ENCODE measurements around the gene RHBDL1.

Gene RHBDL1

GRCh38 chr16:674968-675883 lies at the start of gene RHBDL1:
Gene RHBDL1 (plus strand): TSS chr16:675671. CDS start chr16:675791, 120 bp downstream.
- no peak for FAIRE-seq

- FAIRE-seq, result no peak
These were observed 49.3 kb upstream of the RHBDL1 start for GRCh38 chr16:625977-626765.

- FAIRE-seq, result no peak
These were observed 48.6 kb upstream of the RHBDL1 start for GRCh38 chr16:626787-627453.

- FAIRE-seq, result no peak
These were observed 47.8 kb upstream of the RHBDL1 start for GRCh38 chr16:627454-628239.

GRCh38 chr16:628321-629061 lies 47.0 kb upstream of the RHBDL1 start:
- FAIRE-seq, result no peak

GRCh38 chr16:629185-629832 lies 46.2 kb upstream of the RHBDL1 start:
- FAIRE-seq, result no peak

- no peak for FAIRE-seq
These were observed 45.6 kb upstream of the RHBDL1 start for GRCh38 chr16:629833-630248.

- no peak for FAIRE-seq
These were observed 45.1 kb upstream of the RHBDL1 start for GRCh38 chr16:630249-630814.

- FAIRE-seq, result no peak
These were observed 44.6 kb upstream of the RHBDL1 start, which contains the start of gene WFIKKN1 for GRCh38 chr16:630815-631405. Gene WFIKKN1 (plus strand): TSS chr16:630985. CDS start chr16:631254, 269 bp downstream.

GRCh38 chr16:631808-632358 lies 43.6 kb upstream of the RHBDL1 start:
- no peak for FAIRE-seq

- FAIRE-seq, result no peak
These were observed 42.8 kb upstream of the RHBDL1 start for GRCh38 chr16:632486-633335.

- FAIRE-seq, result no peak
These were observed 42.0 kb upstream of the RHBDL1 start for GRCh38 chr16:633336-634050.

- no peak for FAIRE-seq
These were observed 41.3 kb upstream of the RHBDL1 start for GRCh38 chr16:634051-634670.

GRCh38 chr16:634996-635395 lies 40.5 kb upstream of the RHBDL1 start:
- FAIRE-seq, result no peak

GRCh38 chr16:635573-636205 lies 39.8 kb upstream of the RHBDL1 start:
- FAIRE-seq, result no peak

GRCh38 chr16:636206-637080 lies 39.0 kb upstream of the RHBDL1 start, which contains the start of gene METTL26:
Gene METTL26 (minus strand): TSS chr16:636305. CDS start chr16:636290, 15 bp downstream.
- FAIRE-seq, result no peak

All from A204.1 (cell line).